HepG2 (cell line): ENCODE results near the gene DOCK11. TPM values are rescaled to one million over a fixed set of nuclear protein-coding genes. Genes with fewer than 3 reads are reported as not detected.

Experiments
- ATAC-seq: fragments of 200-7000 bp; cut with Tn5 transposase; 3 replicates; pipeline ENCODE4 v1.9.1; 2020; ENCODE audit warnings: mild to moderate bottlenecking, moderate library complexity
- BruUV-seq: library from RNA; stranded (reverse); fragments of 400-500 nt; replicated peaks from 2 replicates; lab custom pipeline; 2021; lab: Mats Ljungman, UMichigan
- CTCF ChIA-PET: fragments of 300-600 bp; formaldehyde crosslinking; extraction: SDS; loops from one replicate; lab custom pipeline; 2021; ENCODE audit warnings: low total read pairs, inconsistent platforms, low intra/inter-chr PET ratio; lab: Yijun Ruan, JAX
- POLR2A ChIA-PET: fragments of 350-600 bp; sonication (Branson Sonifier 250); formaldehyde crosslinking; loops from one replicate; lab custom pipeline; 2020; ENCODE audit warnings: antibody characterized with exemption, inconsistent platforms; lab: Yijun Ruan, JAX
- DNase-seq: peaks from one replicate; pipeline ENCODE4 v3.0.0-alpha.2; 2015; ENCODE audit warnings: low spot score
- FAIRE-seq: peaks from 3 replicates; lab custom pipeline; 2011; peaks lifted over from hg19 to GRCh38; lab: Jason Lieb, UNC
- H2AFZ ChIP-seq: one replicate; pipeline ENCODE4 v1.6.1; 2011; ENCODE audit warnings: low read length, inconsistent platforms
- H3K27ac ChIP-seq: fragments of 300-600 bp; 3 replicates; pipeline ENCODE4 v1.8.0; 2011; ENCODE audit warnings: mixed run types, mild to moderate bottlenecking, mixed read lengths, low read length, inconsistent platforms; ENCODE audit not compliant: insufficient read depth; ENCODE audit errors: extremely low read length
- H3K27me3 ChIP-seq, 2 experiments: fragments of 200-600 bp in 1 of 2; 2 replicates in 1 of 2; 3 replicates in 1 of 2; pipeline versions ENCODE4 v1.6.0 to v1.8.0; 2011; ENCODE audit warnings: low read length in 2 of 2, mild to moderate bottlenecking in 2 of 2, moderate library complexity in 2 of 2, inconsistent platforms in 1 of 2; ENCODE audit not compliant: insufficient read depth in 2 of 2, control insufficient read depth in 1 of 2
- H3K36me3 ChIP-seq, 2 experiments: fragments of 200-600 bp in 1 of 2; replicated peaks in 1 of 2; 2 replicates in 1 of 2; 3 replicates in 1 of 2; pipeline versions ENCODE4 v1.5.1 to v1.8.0; 2011; ENCODE audit warnings: low read length in 2 of 2, inconsistent platforms in 1 of 2; ENCODE audit not compliant: insufficient read depth in 2 of 2, control insufficient read depth in 1 of 2
- H3K4me1 ChIP-seq: 2 replicates; pipeline ENCODE4 v1.5.1; 2012; ENCODE audit warnings: low read length, inconsistent platforms; ENCODE audit not compliant: insufficient read depth
- H3K4me2 ChIP-seq: 2 replicates; pipeline ENCODE4 v1.6.0; 2011; ENCODE audit warnings: low read depth, low read length, inconsistent platforms
- H3K4me3 ChIP-seq, 3 experiments: fragments of 200-600 bp in 1 of 3; sonication (generic), shearing (Covaris generic) in 1 of 3; replicated peaks in 1 of 3; 2 replicates each; pipeline ENCODE4 v1.5.1; 2011 to 2016; ENCODE audit warnings: low read length in 3 of 3, inconsistent platforms in 2 of 3, low read depth in 2 of 3, mild to moderate bottlenecking in 2 of 3, control low read depth in 1 of 3, mixed read lengths in 1 of 3; ENCODE audit not compliant: insufficient read depth in 1 of 3
- H3K79me2 ChIP-seq: one replicate; pipeline ENCODE4 v1.6.1; 2011; ENCODE audit warnings: low read length, inconsistent platforms; ENCODE audit not compliant: insufficient read depth
- H3K9ac ChIP-seq: 2 replicates; pipeline ENCODE4 v1.6.0; 2011; ENCODE audit warnings: mild to moderate bottlenecking, low read depth, low read length, inconsistent platforms; ENCODE audit not compliant: insufficient read depth
- H3K9me3 ChIP-seq: 2 replicates; pipeline ENCODE4 v1.5.1; 2012; ENCODE audit warnings: mild to moderate bottlenecking, low read length
- H4K20me1 ChIP-seq: 2 replicates; pipeline ENCODE4 v1.6.0; 2011; ENCODE audit warnings: inconsistent platforms, mild to moderate bottlenecking, low read length, moderate library complexity; ENCODE audit not compliant: insufficient read depth
- CHD2 ChIP-seq: IDR thresholded peaks from 2 replicates; pipeline ENCODE4 v1.6.1; 2011; ENCODE audit warnings: low read depth, low read length, improper control_type of control experiment
- ESRRA ChIP-seq: sonication (generic); formaldehyde crosslinking; IDR thresholded peaks from 2 replicates; pipeline ENCODE4 v1.5.1; 2020; ENCODE audit warnings: mild to moderate bottlenecking, low read depth, missing genetic modification reagents
- GATAD2A ChIP-seq: IDR thresholded peaks from 2 replicates; pipeline ENCODE4 v1.6.1; 2016
- NFIB ChIP-seq: sonication (generic); formaldehyde crosslinking; IDR thresholded peaks from 2 replicates; pipeline ENCODE4 v1.9.0; 2021; ENCODE audit warnings: missing genetic modification reagents, mild to moderate bottlenecking, borderline replicate concordance
- RAD21 ChIP-seq: fragments of 450-650 bp; formaldehyde crosslinking; IDR thresholded peaks from 2 replicates; pipeline ENCODE4 v1.5.0; 2020; ENCODE audit warnings: mild to moderate bottlenecking
- RFX1 ChIP-seq: fragments of 450-650 bp; IDR thresholded peaks from 2 replicates; pipeline ENCODE4 v1.6.1; 2017
- SIX1 ChIP-seq: sonication (generic); formaldehyde crosslinking; IDR thresholded peaks from 2 replicates; pipeline ENCODE4 v1.4.0; 2020; ENCODE audit warnings: missing genetic modification reagents, borderline replicate concordance
- SMARCE1 ChIP-seq: fragments of 450-650 bp; IDR thresholded peaks from 2 replicates; pipeline ENCODE4 v1.6.1; 2017; ENCODE audit warnings: borderline replicate concordance
- SOX13 ChIP-seq, 3 experiments: fragments of 450-650 bp in 1 of 3; sonication (generic) in 1 of 3; formaldehyde crosslinking in 1 of 3; IDR thresholded peaks in 2 of 3; conservative IDR thresholded peaks in 1 of 3; 2 replicates each; pipeline versions ENCODE4 v1.5.0 to v1.6.1; 2016 to 2020; ENCODE audit warnings: antibody characterized with exemption in 1 of 3, mild to moderate bottlenecking in 1 of 3, missing compliant biosample characterization in 1 of 3, missing genetic modification reagents in 1 of 3, moderate library complexity in 1 of 3
- SP140L ChIP-seq: sonication (generic); formaldehyde crosslinking; IDR thresholded peaks from 2 replicates; pipeline ENCODE4 v1.4.0; 2020; ENCODE audit warnings: missing genetic modification reagents, borderline replicate concordance
- ZFX ChIP-seq: sonication (generic); formaldehyde crosslinking; IDR thresholded peaks from 2 replicates; pipeline ENCODE4 v1.4.0; 2020; ENCODE audit warnings: mild to moderate bottlenecking, low read depth, missing genetic modification reagents, moderate library complexity
- ZNF264 ChIP-seq: sonication (generic); formaldehyde crosslinking; IDR thresholded peaks from 2 replicates; pipeline ENCODE4 v1.4.0; 2020; ENCODE audit warnings: missing genetic modification reagents
- ZNF496 ChIP-seq: sonication (generic); formaldehyde crosslinking; IDR thresholded peaks from 2 replicates; pipeline ENCODE4 v1.8.1; 2023; ENCODE audit warnings: mild to moderate bottlenecking, moderate library complexity, missing genetic modification reagents; ENCODE audit not compliant: insufficient replicate concordance
- ZNF501 ChIP-seq: sonication (generic); formaldehyde crosslinking; IDR thresholded peaks from 2 replicates; pipeline ENCODE4 v1.5.1; 2020; ENCODE audit warnings: mild to moderate bottlenecking, moderate library complexity, missing genetic modification reagents
- ZNF850 ChIP-seq: sonication (generic); formaldehyde crosslinking; conservative IDR thresholded peaks from 2 replicates; pipeline ENCODE4 v1.9.0; 2021; ENCODE audit warnings: mild to moderate bottlenecking, missing genetic modification reagents
- WGBS: methylation state at CpG from one replicate; pipeline ENCODE4 v1.1.6; 2017; ENCODE audit warnings: low lambda C conversion rate; 5-methylcytosine and 5-hydroxymethylcytosine counted together
- in situ Hi-C: cut with HindIII; loops from 2 replicates; pipeline ENCODE4 v1.10.0; 2017; ENCODE audit warnings: low pct_unique_long_range_greater_than_20kb; ENCODE audit not compliant: extremely low pct_ligation_motif_present
- intact Hi-C: fragments of 100-400 bp; cut with micrococcal nuclease; formaldehyde crosslinking; loops from one replicate; pipeline ENCODE4 v1.10.0; 2022; ENCODE audit not compliant: unreplicated experiment
- polyA plus RNA-seq, 8 experiments: library from polyadenylated mRNA; depleted of rRNA in 3 of 8; stranded (reverse) in 7 of 8; unstranded in 1 of 8; fragments of >200 nt; fragmentation: Illumina TruSeq in 4 of 8; extraction: Trizol in 4 of 8; gene quantifications; 2 replicates each; pipeline versions ENCODE4 v1.2.1 to v1.2.3, GENCODE V29; 2011 to 2016; ENCODE audit warnings: low read depth in 4 of 8, missing spikeins in 1 of 8, mixed read lengths in 1 of 8; ENCODE audit not compliant: insufficient read depth in 1 of 8
- total RNA-seq, 5 experiments: library from RNA; depleted of rRNA; stranded (reverse); fragments of >200 nt; fragmentation: Illumina TruSeq; extraction: Trizol; gene quantifications; 2 replicates each; pipeline ENCODE4 v1.2.3, GENCODE V29; 2016; ENCODE audit warnings: low read depth in 1 of 5
- TF ChIP-seq, protein P1 (sequence below): sonication (generic); formaldehyde crosslinking; IDR thresholded peaks from 2 replicates; pipeline ENCODE4 v1.8.1; 2023; ENCODE audit warnings: mild to moderate bottlenecking, missing genetic modification reagents
- TF ChIP-seq, protein P2 (sequence below): sonication (generic); formaldehyde crosslinking; IDR thresholded peaks from 2 replicates; pipeline ENCODE4 v1.4.0; 2020; ENCODE audit warnings: missing genetic modification reagents

The DOCK11 gene
- total and polyA plus RNA-seq, 2 of the 13 experiments (the other 11 are each of a cell fraction or from before 2014, with no cell fraction given), result 0.02 to 0.12 TPM

DNA sequence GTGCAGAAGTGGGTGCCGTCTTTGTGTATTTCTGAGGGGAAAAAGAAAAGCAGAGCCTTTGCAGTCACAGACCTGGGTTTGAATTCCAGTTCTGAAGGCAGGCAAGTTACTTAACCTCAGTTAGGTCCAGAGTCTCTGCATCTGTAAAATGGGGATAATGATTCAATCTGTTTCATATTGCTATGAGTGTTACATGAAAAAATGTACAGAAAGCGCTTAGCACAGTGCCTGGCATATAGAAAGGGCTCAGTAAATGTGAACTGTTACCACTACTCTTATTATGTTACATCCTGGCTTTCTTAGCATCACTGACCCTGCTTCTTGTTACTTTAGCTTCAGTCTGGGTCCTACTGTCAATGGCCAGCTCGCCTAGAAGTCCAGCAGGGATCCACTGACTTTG is 45.9 kb downstream of the DOCK11 start:
- H2AFZ ChIP-seq, result no peak overlapping the region
- ChIA-PET POLR2A (no interaction called here), CTCF (no interaction called here)
- H3K4me3 ChIP-seq, result no peak overlapping the region
- no peak overlapping the region for H3K27ac ChIP-seq
- DNase-seq, result no peak
- intact Hi-C loops (no loop called here), in situ Hi-C loops (no loop called here)
- no peak overlapping the region for H3K9ac ChIP-seq
- no peaks in the 10 kb centered on the region for H3K36me3 ChIP-seq
- no peaks in the 10 kb centered on the region for H4K20me1 ChIP-seq
- FAIRE-seq, result no peak
- no peaks in the 10 kb centered on the region for H3K27me3 ChIP-seq
- no peaks in the 10 kb centered on the region for H3K9me3 ChIP-seq
- no TSS peak for BruUV-seq
- no peaks in the 10 kb centered on the region for H3K4me1 ChIP-seq
- TF ChIP-seq, protein P1, sequence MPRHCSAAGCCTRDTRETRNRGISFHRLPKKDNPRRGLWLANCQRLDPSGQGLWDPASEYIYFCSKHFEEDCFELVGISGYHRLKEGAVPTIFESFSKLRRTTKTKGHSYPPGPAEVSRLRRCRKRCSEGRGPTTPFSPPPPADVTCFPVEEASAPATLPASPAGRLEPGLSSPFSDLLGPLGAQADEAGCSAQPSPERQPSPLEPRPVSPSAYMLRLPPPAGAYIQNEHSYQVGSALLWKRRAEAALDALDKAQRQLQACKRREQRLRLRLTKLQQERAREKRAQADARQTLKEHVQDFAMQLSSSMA (CRISPR knock-in tag), result no peak
- no peak for TF ChIP-seq ZNF264 (CRISPR knock-in tag)
- WGBS, result 0% methylated on average over 2 of the region's 3 CpGs
- no peak overlapping the region for H3K4me2 ChIP-seq
- H3K79me2 ChIP-seq, result no peaks in the 10 kb centered on the region
- no peak for ATAC-seq

DNA sequence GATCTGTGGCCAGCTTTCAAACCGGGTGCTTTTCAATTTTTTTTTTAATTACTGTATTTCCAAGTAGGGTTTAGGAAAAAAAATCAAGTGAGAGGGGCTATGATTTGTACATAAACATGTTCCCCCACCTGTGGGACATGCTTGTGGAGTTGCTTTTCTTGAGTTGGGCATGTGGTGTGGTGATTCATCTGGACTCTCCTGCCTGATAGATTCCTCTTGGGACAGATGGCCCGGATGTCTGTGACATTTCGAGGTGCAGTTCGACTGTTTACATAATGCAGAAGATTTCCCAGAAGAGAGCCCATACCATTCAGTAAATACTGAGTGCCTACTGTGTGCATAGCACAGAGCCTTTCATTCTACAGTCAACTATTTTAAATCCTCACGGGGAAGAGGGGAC is 49.9 kb downstream of the DOCK11 start:
- no TSS peak for BruUV-seq
- Histone ChIP-seq H3K9ac (no peak overlapping the region), H3K4me1 (no peaks in the 10 kb centered on the region), H3K79me2 (no peaks in the 10 kb centered on the region), H3K9me3 (no peaks in the 10 kb centered on the region), H3K27me3 (no peaks in the 10 kb centered on the region), H4K20me1 (no peaks in the 10 kb centered on the region), H2AFZ (no peak overlapping the region), H3K36me3 (no peaks in the 10 kb centered on the region), H3K27ac (no peak overlapping the region), H3K4me2 (no peak overlapping the region), H3K4me3 (no peak overlapping the region)
- in situ Hi-C loops (no loop called here), intact Hi-C loops (no loop called here)
- POLR2A ChIA-PET, result no interaction called here
- CTCF ChIA-PET, result no interaction called here
- DNase-seq, result no peak
- no peak for FAIRE-seq
- no peak for ATAC-seq
- 52% methylated on average over 3 of the region's 5 CpGs for WGBS
- TF ChIP-seq SIX1 (CRISPR knock-in tag) (no peak), SOX13 (IDR thresholded peaks at IDR 0.05) (no peak), SOX13 (CRISPR knock-in tag; conservative IDR thresholded peaks at IDR 0.05 in 1 of 2, IDR thresholded peaks at IDR 0.05 in 1 of 2) (no peak), ESRRA (CRISPR knock-in tag) (no peak), ZFX (CRISPR knock-in tag) (no peak), ZNF501 (CRISPR knock-in tag) (no peak), SP140L (CRISPR knock-in tag) (no peak), CHD2 (no peak), GATAD2A (no peak), ZNF496 (no peak), ZNF850 (CRISPR knock-in tag) (no peak), SMARCE1 (no peak), RAD21 (CRISPR knock-in tag) (no peak), RFX1 (no peak), NFIB (no peak)
- TF ChIP-seq, protein P2, sequence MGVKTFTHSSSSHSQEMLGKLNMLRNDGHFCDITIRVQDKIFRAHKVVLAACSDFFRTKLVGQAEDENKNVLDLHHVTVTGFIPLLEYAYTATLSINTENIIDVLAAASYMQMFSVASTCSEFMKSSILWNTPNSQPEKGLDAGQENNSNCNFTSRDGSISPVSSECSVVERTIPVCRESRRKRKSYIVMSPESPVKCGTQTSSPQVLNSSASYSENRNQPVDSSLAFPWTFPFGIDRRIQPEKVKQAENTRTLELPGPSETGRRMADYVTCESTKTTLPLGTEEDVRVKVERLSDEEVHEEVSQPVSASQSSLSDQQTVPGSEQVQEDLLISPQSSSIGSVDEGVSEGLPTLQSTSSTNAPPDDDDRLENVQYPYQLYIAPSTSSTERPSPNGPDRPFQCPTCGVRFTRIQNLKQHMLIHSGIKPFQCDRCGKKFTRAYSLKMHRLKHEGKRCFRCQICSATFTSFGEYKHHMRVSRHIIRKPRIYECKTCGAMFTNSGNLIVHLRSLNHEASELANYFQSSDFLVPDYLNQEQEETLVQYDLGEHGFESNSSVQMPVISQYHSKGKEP (CRISPR knock-in tag), result no peak
